ENCODE measurements around the gene NCKAP5. TPM values are rescaled to one million over a fixed set of nuclear protein-coding genes. Genes with fewer than 3 reads are reported as not detected.

NCKAP5 gene
- total and polyA plus RNA-seq, 8 donors: 0.23 to 1.5 (median 0.44) TPM

DNA sequence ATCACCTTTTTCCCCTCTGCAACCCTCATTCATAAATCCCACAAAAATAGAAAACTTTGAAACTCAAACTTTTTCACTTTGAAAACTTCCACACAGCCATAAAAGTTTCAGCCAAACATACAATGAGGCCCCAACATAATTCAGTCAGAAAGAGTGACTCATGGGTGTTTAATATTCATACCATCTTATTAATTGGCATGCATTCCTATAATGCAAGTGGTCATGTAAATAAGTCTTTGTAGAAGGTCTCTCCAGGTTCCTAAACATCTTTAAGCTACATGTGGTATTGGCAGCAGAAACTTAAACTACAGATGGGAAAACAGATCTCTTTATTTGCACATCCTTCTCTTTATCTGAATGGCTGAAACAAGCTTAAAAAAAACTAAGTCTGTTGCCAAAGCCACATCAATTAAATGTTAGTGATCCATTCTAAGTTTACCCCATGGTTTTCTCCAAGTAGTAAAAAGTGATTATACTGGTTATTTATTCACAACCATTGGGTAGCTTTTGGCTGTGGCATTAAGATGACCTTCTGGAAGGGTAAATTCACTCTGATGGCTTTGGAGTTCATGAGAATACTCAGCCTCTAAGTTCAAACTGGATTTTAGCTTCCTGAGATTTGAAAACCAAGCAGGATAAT lies 828.1 kb downstream of the NCKAP5 start:
- no peak overlapping the region for H3K4me3 ChIP-seq
- H3K4me1 ChIP-seq: no peaks in the 10 kb centered on the region
- ATAC-seq: no peak
- no peaks in the 10 kb centered on the region for H3K36me3 ChIP-seq
- FAIRE-seq: no peak
- no peak overlapping the region for H3K27ac ChIP-seq
- no peaks in the 10 kb centered on the region for H3K27me3 ChIP-seq
- TF ChIP-seq CTCF (IDR thresholded peaks at IDR 0.05): no peak
- no peaks in the 10 kb centered on the region for H3K9me3 ChIP-seq
- DNase-seq: no peak
- intact Hi-C loops (cut with DNase I): no loop called here

- intact Hi-C loops (cut with DNase I): no loop called here
- WGBS, 2 donors: 78 to 97% methylated on average over 1 of the region's 1 CpG
- no peak for DNase-seq
- Histone ChIP-seq H3K36me3 (no peaks in the 10 kb centered on the region), H3K9me3 (no peaks in the 10 kb centered on the region), H3K27ac (no peak overlapping the region), H3K4me3 (no peak overlapping the region), H3K27me3 (no peaks in the 10 kb centered on the region), H3K4me1 (no peaks in the 10 kb centered on the region)
- no peak for TF ChIP-seq CTCF (IDR thresholded peaks at IDR 0.05)
- FAIRE-seq: no peak
- ATAC-seq: no peak
Observed at GRCh38 chr2:132738223-132738622, 830.0 kb downstream of the NCKAP5 start.

GRCh38 chr2:132736059-132736458 lies 832.2 kb downstream of the NCKAP5 start:
- H3K36me3 ChIP-seq: no peaks in the 10 kb centered on the region
- no peak overlapping the region for H3K4me3 ChIP-seq
- no peak overlapping the region for H3K27ac ChIP-seq
- H3K9me3 ChIP-seq: no peaks in the 10 kb centered on the region
- ATAC-seq (no peak), DNase-seq (no peak), FAIRE-seq (no peak)
- H3K4me1 ChIP-seq: no peaks in the 10 kb centered on the region
- no peaks in the 10 kb centered on the region for H3K27me3 ChIP-seq
- WGBS, 2 donors: 82 to 90% methylated on average over 1 of the region's 1 CpG
- no peak for TF ChIP-seq CTCF (IDR thresholded peaks at IDR 0.05)
- intact Hi-C loops (cut with DNase I): no loop called here

- H3K4me1 ChIP-seq: no peaks in the 10 kb centered on the region
- ATAC-seq: no peak
- no peak overlapping the region for H3K27ac ChIP-seq
- no peak for DNase-seq
- intact Hi-C loops (cut with DNase I): no loop called here
- 68 to 71% methylated on average over 3 of the region's 3 CpGs for WGBS, 2 donors
- no peak for TF ChIP-seq CTCF (IDR thresholded peaks at IDR 0.05)
- H3K36me3 ChIP-seq: no peaks in the 10 kb centered on the region
- H3K27me3 ChIP-seq: no peaks in the 10 kb centered on the region
- H3K4me3 ChIP-seq: no peak overlapping the region
- FAIRE-seq: no peak
- no peaks in the 10 kb centered on the region for H3K9me3 ChIP-seq
Observed at GRCh38 chr2:132734961-132735360, 833.3 kb downstream of the NCKAP5 start.

GRCh38 chr2:132733094-132733493 lies 835.2 kb downstream of the NCKAP5 start:
- no peaks in the 10 kb centered on the region for H3K27me3 ChIP-seq
- H3K4me1 ChIP-seq: no peaks in the 10 kb centered on the region
- TF ChIP-seq CTCF (IDR thresholded peaks at IDR 0.05): no peak
- no peaks in the 10 kb centered on the region for H3K36me3 ChIP-seq
- DNase-seq (no peak), FAIRE-seq (no peak), ATAC-seq (no peak)
- intact Hi-C loops (cut with DNase I): no loop called here
- H3K4me3 ChIP-seq: no peak overlapping the region
- no peaks in the 10 kb centered on the region for H3K9me3 ChIP-seq
- H3K27ac ChIP-seq: no peak overlapping the region
- WGBS, 2 donors: 75 to 85% methylated on average over 6 of the region's 6 CpGs

Measured in pancreas (tissue), 10 donors.